Fibroblast of lung (primary cell): ENCODE results near the gene EDDM13. TPM values are rescaled to one million over a fixed set of nuclear protein-coding genes. Genes with fewer than 3 reads are reported as not detected.
"Not testable (repeated sequence)": the region's sequence is repeated elsewhere in the genome, so short reads cannot be mapped to it uniquely, and the experiment has no call there.

ENCODE experiments used
- DNase-seq, 2 donors: peaks; one replicate each; pipeline versions ENCODE4 v3.0.0 to v3.0.0-alpha.2; 2010; ENCODE audit warnings: low read depth in 2 of 2
- H2AFZ ChIP-seq: 2 replicates; pipeline ENCODE4 v1.5.1; 2012; ENCODE audit warnings: low read length, control low read depth, inconsistent platforms
- H3K27ac ChIP-seq: 2 replicates; pipeline ENCODE4 v1.5.1; 2011; ENCODE audit warnings: low read length, control low read depth; ENCODE audit not compliant: insufficient read depth
- H3K27me3 ChIP-seq: 2 replicates; pipeline ENCODE4 v1.5.1; 2011; ENCODE audit warnings: mild to moderate bottlenecking, low read length; ENCODE audit not compliant: control insufficient read depth, insufficient read depth
- H3K36me3 ChIP-seq: 2 replicates; pipeline ENCODE4 v1.5.1; 2011; ENCODE audit warnings: low read length; ENCODE audit not compliant: control insufficient read depth, insufficient read depth
- H3K4me1 ChIP-seq: 2 replicates; pipeline ENCODE4 v1.5.1; 2011; ENCODE audit warnings: low read length; ENCODE audit not compliant: control insufficient read depth, insufficient read depth; ENCODE audit errors: extremely low read depth
- H3K4me2 ChIP-seq: 2 replicates; pipeline ENCODE4 v1.5.1; 2011; ENCODE audit warnings: low read length, control low read depth; ENCODE audit not compliant: insufficient read depth; ENCODE audit errors: extremely low read depth
- H3K4me3 ChIP-seq, 4 experiments: fragments of 200-600 bp in 1 of 4; sonication (generic) in 1 of 4; replicated peaks in 1 of 4; 2 replicates each; pipeline ENCODE4 v1.5.1; 2011 to 2016; ENCODE audit warnings: low read length in 4 of 4, low read depth in 3 of 4, mild to moderate bottlenecking in 3 of 4, control low read depth in 2 of 4, inconsistent platforms in 1 of 4, mixed read lengths in 1 of 4; ENCODE audit not compliant: insufficient read depth in 1 of 4; ENCODE audit errors: control extremely low read depth in 1 of 4
- H3K79me2 ChIP-seq: 2 replicates; pipeline ENCODE4 v1.5.1; 2012; ENCODE audit warnings: mild to moderate bottlenecking, low read length, inconsistent platforms; ENCODE audit not compliant: control insufficient read depth, insufficient read depth
- H3K9ac ChIP-seq: 2 replicates; pipeline ENCODE4 v1.5.1; 2011; ENCODE audit warnings: mild to moderate bottlenecking, low read length, control low read depth; ENCODE audit not compliant: insufficient read depth
- H3K9me3 ChIP-seq: 2 replicates; pipeline ENCODE4 v1.5.1; 2012; ENCODE audit warnings: low read depth, low read length; ENCODE audit not compliant: control insufficient read depth, insufficient read depth
- H4K20me1 ChIP-seq: 2 replicates; pipeline ENCODE4 v1.5.1; 2011; ENCODE audit warnings: low read length; ENCODE audit not compliant: control insufficient read depth, insufficient read depth; ENCODE audit errors: extremely low read depth
- EZH2 ChIP-seq: IDR thresholded peaks from 2 replicates; pipeline ENCODE4 v1.5.1; 2012; ENCODE audit warnings: low read length, control low read depth, mild to moderate bottlenecking; ENCODE audit errors: missing control alignments
- polyA plus RNA-seq, 2 donors: library from polyadenylated mRNA; depleted of rRNA in 1 of 2; stranded (reverse) in 1 of 2; unstranded in 1 of 2; fragments of >200 nt; gene quantifications; 2 replicates each; pipeline ENCODE4 v1.2.1, GENCODE V29; 2011 to 2012; ENCODE audit warnings: missing spikeins in 1 of 2
- total RNA-seq: library from RNA; depleted of rRNA; stranded (reverse); fragments of >200 nt; gene quantifications from 2 replicates; pipeline ENCODE4 v1.2.1, GENCODE V29; 2014
- TF ChIP-seq, protein P1 (sequence below), 2 donors: IDR thresholded peaks in 1 of 2; conservative IDR thresholded peaks in 1 of 2; 1 replicate in 1 of 2; 2 replicates in 1 of 2; pipeline ENCODE4 v1.5.1; 2011 to 2012; ENCODE audit warnings: low read length in 2 of 2, control low read depth in 1 of 2, inconsistent platforms in 1 of 2, low read depth in 1 of 2, mild to moderate bottlenecking in 1 of 2

EDDM13 gene
- total and polyA plus RNA-seq, 2 donors (not counting 1 experiment from before 2014, with no cell fraction given): not detected

DNA sequence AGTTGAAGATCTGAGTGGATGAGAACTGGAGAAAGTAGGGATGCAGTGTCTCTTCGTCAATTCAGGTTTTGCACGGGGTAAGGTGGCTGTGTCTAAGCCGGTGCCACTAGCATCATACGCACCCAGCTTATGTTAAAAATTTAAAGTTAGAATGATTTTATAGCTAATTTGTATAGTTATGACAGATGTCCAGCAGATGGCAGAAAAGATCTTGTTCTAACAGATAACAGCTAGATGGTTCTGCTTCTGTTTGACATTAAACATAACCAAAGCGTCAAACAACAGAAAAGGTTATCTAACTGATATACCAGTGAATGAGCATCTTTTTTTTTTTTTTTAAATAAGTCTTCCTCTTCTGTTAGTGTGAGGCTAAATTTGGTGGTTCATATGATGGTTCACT lies 18.8 kb upstream of the EDDM13 start:
- Histone ChIP-seq H3K9ac (no peak overlapping the region), H2AFZ (no peak overlapping the region), H3K4me3 (no peak overlapping the region), H3K9me3 (no peaks in the 10 kb centered on the region), H3K36me3 (no peaks in the 10 kb centered on the region), H3K27ac (no peak overlapping the region), H4K20me1 (no peaks in the 10 kb centered on the region), H3K4me1 (no peaks in the 10 kb centered on the region), H3K27me3 (no peaks in the 10 kb centered on the region), H3K79me2 (no peaks in the 10 kb centered on the region), H3K4me2 (no peak overlapping the region)
- peak; percentile 51 to 74 for DNase-seq
- no peak for TF ChIP-seq EZH2
- TF ChIP-seq, protein P1, sequence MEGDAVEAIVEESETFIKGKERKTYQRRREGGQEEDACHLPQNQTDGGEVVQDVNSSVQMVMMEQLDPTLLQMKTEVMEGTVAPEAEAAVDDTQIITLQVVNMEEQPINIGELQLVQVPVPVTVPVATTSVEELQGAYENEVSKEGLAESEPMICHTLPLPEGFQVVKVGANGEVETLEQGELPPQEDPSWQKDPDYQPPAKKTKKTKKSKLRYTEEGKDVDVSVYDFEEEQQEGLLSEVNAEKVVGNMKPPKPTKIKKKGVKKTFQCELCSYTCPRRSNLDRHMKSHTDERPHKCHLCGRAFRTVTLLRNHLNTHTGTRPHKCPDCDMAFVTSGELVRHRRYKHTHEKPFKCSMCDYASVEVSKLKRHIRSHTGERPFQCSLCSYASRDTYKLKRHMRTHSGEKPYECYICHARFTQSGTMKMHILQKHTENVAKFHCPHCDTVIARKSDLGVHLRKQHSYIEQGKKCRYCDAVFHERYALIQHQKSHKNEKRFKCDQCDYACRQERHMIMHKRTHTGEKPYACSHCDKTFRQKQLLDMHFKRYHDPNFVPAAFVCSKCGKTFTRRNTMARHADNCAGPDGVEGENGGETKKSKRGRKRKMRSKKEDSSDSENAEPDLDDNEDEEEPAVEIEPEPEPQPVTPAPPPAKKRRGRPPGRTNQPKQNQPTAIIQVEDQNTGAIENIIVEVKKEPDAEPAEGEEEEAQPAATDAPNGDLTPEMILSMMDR (conservative IDR thresholded peaks at IDR 0.05 in 1 of 2, IDR thresholded peaks at IDR 0.05 in 1 of 2; ENCODE audit: low read depth in 1 of 2, low read length in 2 of 2): peak in 1 of 2 donors; percentile 41

DNA sequence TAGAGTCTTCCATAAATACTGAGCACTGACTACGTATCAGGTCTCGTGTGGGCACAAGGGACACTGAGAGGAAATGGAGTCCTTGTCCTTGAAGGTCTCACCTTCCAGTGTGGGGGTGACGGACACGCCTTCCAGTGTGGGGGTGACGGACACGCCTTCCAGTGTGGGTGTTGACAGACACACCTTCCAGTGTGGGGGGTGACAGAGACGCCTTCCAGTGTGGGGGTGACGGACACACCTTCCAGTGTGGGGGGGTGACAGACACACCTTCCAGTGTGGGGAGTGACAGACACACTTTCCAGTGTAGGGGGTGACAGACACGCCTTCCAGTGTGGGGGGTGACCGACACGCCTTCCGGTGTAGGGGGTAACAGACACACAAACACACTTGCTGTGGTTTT lies 14.3 kb upstream of the EDDM13 start:
- TF ChIP-seq, protein P1 (conservative IDR thresholded peaks at IDR 0.05 in 1 of 2, IDR thresholded peaks at IDR 0.05 in 1 of 2; ENCODE audit: low read depth in 1 of 2, low read length in 2 of 2): no peak
- TF ChIP-seq EZH2: no peak
- Histone ChIP-seq H4K20me1 (no peaks in the 10 kb centered on the region), H3K27ac (no peak overlapping the region), H3K9me3 (no peaks in the 10 kb centered on the region), H3K4me1 (no peaks in the 10 kb centered on the region), H3K4me3 (no peak overlapping the region), H3K27me3 (no peaks in the 10 kb centered on the region), H3K36me3 (no peaks in the 10 kb centered on the region), H3K4me2 (no peak overlapping the region), H3K79me2 (no peaks in the 10 kb centered on the region), H3K9ac (no peak overlapping the region), H2AFZ (no peak overlapping the region)
- DNase-seq: no peak

DNA sequence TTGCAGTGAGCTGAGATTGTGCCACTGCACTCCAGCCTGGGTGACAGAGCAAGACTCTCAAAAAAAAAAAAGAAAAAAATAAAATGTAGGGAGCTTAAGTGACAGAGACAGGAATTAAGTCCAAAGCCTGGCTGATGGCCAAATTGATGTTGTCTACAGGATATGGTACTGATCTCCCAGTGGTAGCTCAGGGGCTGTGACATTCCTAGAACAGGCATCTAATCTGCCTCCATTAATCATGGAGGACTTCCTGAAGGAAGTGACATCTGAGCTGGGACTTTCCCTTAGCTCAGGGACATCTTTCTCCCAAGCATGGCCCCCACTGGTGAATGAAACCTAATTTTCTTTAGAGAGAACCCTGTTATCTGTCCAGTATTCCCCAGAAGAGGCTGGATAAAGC lies 11.4 kb upstream of the EDDM13 start:
- Histone ChIP-seq H3K9me3 (no peaks in the 10 kb centered on the region), H2AFZ (no peak overlapping the region), H3K4me1 (no peaks in the 10 kb centered on the region), H3K27me3 (no peaks in the 10 kb centered on the region), H4K20me1 (no peaks in the 10 kb centered on the region), H3K4me2 (no peak overlapping the region), H3K79me2 (no peaks in the 10 kb centered on the region), H3K9ac (no peak overlapping the region), H3K27ac (no peak overlapping the region), H3K4me3 (no peak overlapping the region), H3K36me3 (no peaks in the 10 kb centered on the region)
- TF ChIP-seq EZH2: no peak
- TF ChIP-seq, protein P1 (conservative IDR thresholded peaks at IDR 0.05 in 1 of 2, IDR thresholded peaks at IDR 0.05 in 1 of 2; ENCODE audit: low read depth in 1 of 2, low read length in 2 of 2): no peak
- no peak for DNase-seq

DNA sequence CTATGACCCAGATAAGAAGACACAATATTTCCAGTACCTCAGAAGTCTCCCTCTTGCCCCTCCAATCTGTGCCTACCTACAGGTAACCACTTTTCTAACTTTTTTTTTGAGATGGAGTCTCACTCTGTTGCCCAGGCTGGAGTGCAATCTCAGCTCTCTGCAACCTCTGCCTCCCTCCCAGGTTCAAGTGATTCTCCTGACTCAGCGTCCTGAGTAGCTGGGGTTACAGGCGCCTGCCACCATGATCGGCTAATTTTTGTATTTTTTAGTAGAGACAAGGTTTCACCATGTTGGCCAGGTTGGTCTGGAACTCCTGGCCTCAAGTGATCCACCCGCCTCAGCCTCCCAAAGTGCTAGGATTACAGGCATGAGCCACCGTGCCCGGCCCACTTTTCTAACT lies 10.6 kb upstream of the EDDM13 start:
- not testable (repeated sequence) for H3K9me3 ChIP-seq, H3K27ac ChIP-seq, H3K4me1 ChIP-seq, H3K27me3 ChIP-seq, H3K9ac ChIP-seq, H3K79me2 ChIP-seq, H3K36me3 ChIP-seq, DNase-seq, H3K4me2 ChIP-seq, H3K4me3 ChIP-seq, H2AFZ ChIP-seq, H4K20me1 ChIP-seq
